GM23338 (cell line): ENCODE measurements around the gene ATP4B. TPM values are rescaled to one million over a fixed set of nuclear protein-coding genes. Genes with fewer than 3 reads are reported as not detected.

ENCODE experiments used
- ATAC-seq: fragments of 200-7000 bp; cut with Tn5 transposase; 3 replicates; pipeline ENCODE4 v1.9.1; 2020
- DNase-seq: peaks from one replicate; pipeline ENCODE4 v3.0.0-alpha.2; 2015; ENCODE audit warnings: low spot score
- H2AFZ ChIP-seq: fragments of 200-600 bp; sonication (generic); 2 replicates; pipeline ENCODE4 v1.8.0; 2016; ENCODE audit warnings: antibody characterized with exemption, mild to moderate bottlenecking, moderate library complexity
- H3F3A ChIP-seq: fragments of 200-600 bp; sonication (generic); replicated peaks from 2 replicates; pipeline ENCODE4 v1.8.0; 2017; ENCODE audit warnings: antibody characterized with exemption, mixed run types, low read depth
- H3K27ac ChIP-seq: fragments of 200-600 bp; sonication (generic); 2 replicates; pipeline ENCODE4 v1.6.1; 2016; ENCODE audit warnings: low read depth
- H3K27me3 ChIP-seq: fragments of 200-600 bp; sonication (generic); 2 replicates; pipeline ENCODE4 v1.8.0; 2016; ENCODE audit warnings: mild to moderate bottlenecking, mixed run types, moderate library complexity; ENCODE audit not compliant: insufficient read depth
- H3K36me3 ChIP-seq: fragments of 200-600 bp; sonication (generic); 2 replicates; pipeline ENCODE4 v1.8.0; 2016; ENCODE audit warnings: mild to moderate bottlenecking; ENCODE audit not compliant: insufficient read depth
- H3K4me1 ChIP-seq: fragments of 200-600 bp; sonication (generic); 2 replicates; pipeline ENCODE4 v1.8.0; 2016; ENCODE audit warnings: mild to moderate bottlenecking, moderate library complexity; ENCODE audit not compliant: insufficient read depth
- H3K4me2 ChIP-seq: fragments of 200-600 bp; sonication (generic); 2 replicates; pipeline ENCODE4 v1.7.1; 2017; ENCODE audit warnings: mixed run types
- H3K4me3 ChIP-seq: fragments of 200-600 bp; sonication (generic); 2 replicates; pipeline ENCODE4 v1.6.1; 2016; ENCODE audit warnings: mixed run types
- H3K79me2 ChIP-seq: fragments of 200-600 bp; sonication (generic); replicated peaks from 2 replicates; pipeline ENCODE4 v1.8.0; 2017; ENCODE audit warnings: mild to moderate bottlenecking; ENCODE audit not compliant: insufficient read depth
- H3K9me2 ChIP-seq: fragments of 200-600 bp; sonication (generic); 2 replicates; pipeline ENCODE4 v1.8.0; 2017; ENCODE audit not compliant: insufficient read depth
- H4K20me1 ChIP-seq: fragments of 200-600 bp; sonication (generic); replicated peaks from 2 replicates; pipeline ENCODE4 v1.8.0; 2017; ENCODE audit warnings: mild to moderate bottlenecking; ENCODE audit not compliant: insufficient read depth
- H3K27ac Mint-ChIP-seq: 2 replicates; pipeline ENCODE4 v1.8.0; 2020; ENCODE audit warnings: inconsistent platforms, mild to moderate bottlenecking, moderate library complexity, mixed read lengths
- H3K27me3 Mint-ChIP-seq: 3 replicates; pipeline ENCODE4 v1.8.0; 2022; ENCODE audit warnings: low read depth, mild to moderate bottlenecking, moderate library complexity, mixed read lengths, inconsistent platforms; ENCODE audit not compliant: insufficient read depth, poor library complexity
- H3K36me3 Mint-ChIP-seq: 3 replicates; pipeline ENCODE4 v1.8.0; 2021; ENCODE audit warnings: low read depth, mild to moderate bottlenecking, inconsistent platforms, moderate library complexity, mixed read lengths
- H3K4me1 Mint-ChIP-seq: 3 replicates; pipeline ENCODE4 v1.8.0; 2020; ENCODE audit warnings: mild to moderate bottlenecking, inconsistent platforms, mixed read lengths
- H3K4me3 Mint-ChIP-seq: 3 replicates; pipeline ENCODE4 v1.8.0; 2021; ENCODE audit warnings: moderate library complexity, mild to moderate bottlenecking, inconsistent platforms, mixed read lengths
- H3K9me3 Mint-ChIP-seq: 3 replicates; pipeline ENCODE4 v1.8.0; 2020; ENCODE audit warnings: moderate library complexity, mild to moderate bottlenecking, inconsistent platforms, mixed read lengths
- CREB1 ChIP-seq: fragments of 250-450 bp; sonication (Bioruptor Pico); IDR thresholded peaks from 2 replicates; pipeline ENCODE4 v1.5.0; 2020; ENCODE audit warnings: low read depth, mild to moderate bottlenecking, moderate library complexity
- CTCF ChIP-seq, 2 experiments: fragments of 200-600 bp in 1 of 2; sonication (generic) in 1 of 2; conservative IDR thresholded peaks; 2 replicates each; pipeline versions ENCODE4 v1.5.1 to v1.6.1; 2016 to 2017; ENCODE audit warnings: antibody characterized with exemption in 2 of 2, low read depth in 2 of 2, mild to moderate bottlenecking in 2 of 2, moderate library complexity in 1 of 2
- EZH2 ChIP-seq: fragments of 200-600 bp; sonication (generic); IDR thresholded peaks from one replicate; pipeline ENCODE4 v1.8.0; 2017; ENCODE audit warnings: antibody characterized with exemption, mild to moderate bottlenecking, low read depth; ENCODE audit not compliant: unreplicated experiment
- EZH2phosphoT487 ChIP-seq: fragments of 200-600 bp; sonication (generic); IDR thresholded peaks from one replicate; pipeline ENCODE4 v1.8.1; 2018; ENCODE audit warnings: antibody characterized with exemption; ENCODE audit not compliant: unreplicated experiment
- JUNB ChIP-seq: IDR thresholded peaks from one replicate; pipeline ENCODE4 v1.6.1; 2016; ENCODE audit warnings: antibody characterized with exemption; ENCODE audit not compliant: unreplicated experiment
- REST ChIP-seq: IDR thresholded peaks from one replicate; pipeline ENCODE4 v1.6.1; 2018; ENCODE audit warnings: antibody characterized with exemption; ENCODE audit not compliant: unreplicated experiment
- ZNF114 ChIP-seq: fragments of 250-450 bp; sonication (Bioruptor Pico); IDR thresholded peaks from 2 replicates; pipeline ENCODE4 v1.5.0; 2020; ENCODE audit warnings: mild to moderate bottlenecking, moderate library complexity
- ZNF331 ChIP-seq: fragments of 250-450 bp; sonication (Bioruptor Pico); IDR thresholded peaks from 2 replicates; pipeline ENCODE4 v1.5.0; 2020; ENCODE audit warnings: low read depth, mild to moderate bottlenecking, moderate library complexity
- polyA plus RNA-seq: library from polyadenylated mRNA; unstranded; fragments of >200 nt; fragmentation: Nextera tagmentation; extraction: Ambion mirVana; gene quantifications from 2 replicates; pipeline ENCODE4 v1.2.1, GENCODE V29; 2016
- total RNA-seq: library from RNA; depleted of rRNA; stranded (reverse); fragments of >200 nt; shearing (Covaris generic); gene quantifications from 2 replicates; pipeline ENCODE4 v1.2.3, GENCODE V29; 2014

Gene ATP4B
- total and polyA plus RNA-seq, 2 experiments from 2014 or later, result not detected

GRCh38 chr13:113610266-113610665 lies 47.7 kb downstream of the ATP4B start (continued):
- no peak for TF ChIP-seq JUNB
- no peak for TF ChIP-seq REST
- TF ChIP-seq EZH2phosphoT487, result no peak
- TF ChIP-seq ZNF331 (CRISPR knock-in tag), result no peak
- TF ChIP-seq EZH2, result no peak

GRCh38 chr13:113609616-113610015 lies 48.4 kb downstream of the ATP4B start:
- Mint-ChIP-seq H3K4me3 (no peak overlapping the region), H3K9me3 (no peaks in the 10 kb centered on the region), H3K36me3 (peaks cover 46% of the 10 kb centered on the region), H3K27ac (no peak overlapping the region), H3K27me3 (peaks cover 8% of the 10 kb centered on the region), H3K4me1 (peaks cover 5% of the 10 kb centered on the region; the same call in 1 of the 3 replicates)
- H3K9me2 ChIP-seq, result no peaks in the 10 kb centered on the region
- peaks cover 77% of the 10 kb centered on the region for H3K79me2 ChIP-seq
- H3K4me1 ChIP-seq, result no peaks in the 10 kb centered on the region
- 0 out of 2 replicates have a peak, but pooled peaks cover 3% of the 10 kb centered on the region for H3F3A ChIP-seq
- no peak overlapping the region for H3K27ac ChIP-seq
- peaks cover 16% of the 10 kb centered on the region for H4K20me1 ChIP-seq
- H2AFZ ChIP-seq, result no peak overlapping the region
- H3K36me3 ChIP-seq, result no peaks in the 10 kb centered on the region
- DNase-seq, result no peak
- TF ChIP-seq ZNF114 (CRISPR knock-in tag), result no peak
- TF ChIP-seq EZH2phosphoT487, result no peak
- no peak for TF ChIP-seq CREB1
- no peak for TF ChIP-seq EZH2
- no peak for ATAC-seq
- no peak overlapping the region for H3K4me3 ChIP-seq
- no peak overlapping the region for H3K4me2 ChIP-seq
- H3K27me3 ChIP-seq, result no peaks in the 10 kb centered on the region

- no peaks in the 10 kb centered on the region for H3K9me3 Mint-ChIP-seq
- H3K4me1 ChIP-seq, result no peaks in the 10 kb centered on the region
- peak overlapping the region; percentile 52; the same call in 1 of the 2 replicates for H3K27ac Mint-ChIP-seq
- no peak overlapping the region for H3K27ac ChIP-seq
- DNase-seq, result no peak
- H3K79me2 ChIP-seq, result peaks cover 77% of the 10 kb centered on the region
- no peak overlapping the region for H3K4me3 Mint-ChIP-seq
- peaks cover 5% of the 10 kb centered on the region; the same call in 1 of the 3 replicates for H3K4me1 Mint-ChIP-seq
- no peaks in the 10 kb centered on the region for H3K36me3 ChIP-seq
- 0 out of 2 replicates have a peak, but pooled peaks cover 3% of the 10 kb centered on the region for H3F3A ChIP-seq
- no peaks in the 10 kb centered on the region for H3K27me3 ChIP-seq
- H3K4me2 ChIP-seq, result no peak overlapping the region
- no peak overlapping the region for H2AFZ ChIP-seq
- TF ChIP-seq CTCF (conservative IDR thresholded peaks at IDR 0.05; ENCODE audit: low read depth in 2 of 2), result 0 out of 4 replicates have a peak, but pooled peaks of 1 of the 2 experiments have one; percentile 4
- no peak for TF ChIP-seq JUNB
- peaks cover 46% of the 10 kb centered on the region for H3K36me3 Mint-ChIP-seq
- peaks cover 8% of the 10 kb centered on the region for H3K27me3 Mint-ChIP-seq
- no peaks in the 10 kb centered on the region for H3K9me2 ChIP-seq
- ATAC-seq, result no peak
- H3K4me3 ChIP-seq, result no peak overlapping the region
- H4K20me1 ChIP-seq, result peaks cover 16% of the 10 kb centered on the region
Measured at GRCh38 chr13:113608967-113609533, 48.9 kb downstream of the ATP4B start.
